ENCODE results near the gene PLA2G10. TPM values are rescaled to one million over a fixed set of nuclear protein-coding genes. Genes with fewer than 3 reads are reported as not detected.

PLA2G10 gene
- total and polyA plus RNA-seq, 9 of the 15 experiments (the other 6 are each of a cell fraction or from before 2014, with no cell fraction given), result not detected

DNA sequence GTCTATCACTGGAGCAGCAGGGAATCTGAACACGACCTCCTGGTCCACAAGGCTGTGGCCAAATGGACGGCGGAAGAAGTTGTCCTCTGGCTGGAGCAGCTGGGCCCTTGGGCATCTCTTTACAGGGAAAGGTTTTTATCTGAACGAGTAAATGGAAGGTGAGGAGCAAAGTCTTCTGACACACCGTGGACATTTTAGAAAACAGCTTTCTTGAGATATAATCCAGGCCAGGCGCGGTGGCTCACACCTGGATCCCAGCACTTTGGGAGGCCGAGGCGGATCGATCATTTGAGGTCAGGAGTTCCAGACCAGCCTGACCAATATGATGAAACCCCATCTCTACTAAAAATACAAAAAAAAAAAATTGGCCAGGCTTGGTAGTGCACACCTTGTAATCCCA lies 44.3 kb downstream of the PLA2G10 start:
- no peak for DNase-seq (ENCODE audit: extremely low read depth in 1 of 4, low spot score in 3 of 4)
- CTCF ChIA-PET (ENCODE audit: low intra/inter-chr PET ratio), result no interaction called here
- 95% methylated on average over 9 of the region's 10 CpGs for WGBS (ENCODE audit: insufficient coverage, low coverage, missing lambda C conversion rate)
- in situ Hi-C loops (cut with MboI), result loop anchor here (25.0 kb wide), 1 partner anchor 1862 kb away; no protein-coding TSS in a partner anchor
- no peaks in the 10 kb centered on the region for H3K27me3 ChIP-seq (ENCODE audit: control insufficient read depth in 2 of 2, insufficient read depth in 2 of 2, low read length in 2 of 2)
- no peak overlapping the region for H3K9ac ChIP-seq (ENCODE audit: insufficient read depth in 1 of 2, low read depth in 2 of 2, low read length in 2 of 2)
- POLR2A ChIA-PET, result interaction anchor here (1.5 kb wide), 1 partner anchor 8 kb away, joined by 6 read pairs; no protein-coding TSS in a partner anchor
- H2AFZ ChIP-seq (ENCODE audit: low read depth, low read length), result no peak overlapping the region
- H3K4me1 ChIP-seq (replicated peaks in 1 of 2; ENCODE audit: control insufficient read depth in 2 of 2, insufficient read depth in 2 of 2, low read length in 2 of 2), result no peaks in the 10 kb centered on the region
- TF ChIP-seq NCOA1 (IDR thresholded peaks at IDR 0.05; ENCODE audit: low read depth), result no peak
- TF ChIP-seq CEBPG (CRISPR knock-in tag; IDR thresholded peaks at IDR 0.05), result no peak
- TF ChIP-seq CEBPG (tag; conservative IDR thresholded peaks at IDR 0.05 in 1 of 2, IDR thresholded peaks at IDR 0.05 in 1 of 2), result no peak
- no peak for TF ChIP-seq TARDBP (IDR thresholded peaks at IDR 0.05)
- TF ChIP-seq RBM25 (IDR thresholded peaks at IDR 0.05; ENCODE audit: low read depth, low read length, severe bottlenecking), result no peak
- no peak for TF ChIP-seq TEAD1 (CRISPR knock-in tag; IDR thresholded peaks at IDR 0.05)
- TF ChIP-seq RBM39 (optimal IDR thresholded peaks at IDR 0.05; ENCODE audit: low read depth, low read length), result no peak
- TF ChIP-seq ADNP (tag; IDR thresholded peaks at IDR 0.05), result no peak
- no peaks in the 10 kb centered on the region for H3K9me1 ChIP-seq (ENCODE audit: control insufficient read depth, insufficient read depth, low read length)
- H3K36me3 ChIP-seq (ENCODE audit: control insufficient read depth, insufficient read depth, low read length), result peaks cover 85% of the 10 kb centered on the region
- H3K9me3 ChIP-seq (replicated peaks; ENCODE audit: control insufficient read depth, insufficient read depth, low read depth, low read length), result no peaks in the 10 kb centered on the region
- H3K4me3 ChIP-seq, result no peak overlapping the region
- H4K20me1 ChIP-seq (replicated peaks; ENCODE audit: control insufficient read depth, insufficient read depth, low read length), result 0 out of 2 replicates have a peak, but pooled peaks cover 3% of the 10 kb centered on the region
- no peak for FAIRE-seq
- ATAC-seq, result no peak
- intact Hi-C loops (cut with micrococcal nuclease), result no loop called here
- no peak overlapping the region for H3K4me2 ChIP-seq (ENCODE audit: insufficient read depth, low read length)
- peaks cover 5% of the 10 kb centered on the region; the same call in 1 of the 3 replicates for H3K79me2 ChIP-seq (ENCODE audit: control insufficient read depth, insufficient read depth, low read length)
- TSS peak; percentile 48 for BruUV-seq (replicated peaks)
- H3K27ac ChIP-seq (ENCODE audit: extremely low read depth, low read depth, low read length), result no peak overlapping the region
